Effector memory CD4-positive, alpha-beta T cell (primary cell): Measurements from ENCODE around the gene PPP1R15B.

ENCODE experiments used
- DNase-seq, 3 donors: peaks; one replicate each; pipeline ENCODE4 v3.0.0-alpha.2; 2020
- H3K27ac ChIP-seq: 2 replicates; pipeline ENCODE4 v1.7.0; 2013; ENCODE audit warnings: mild to moderate bottlenecking, low read length, moderate library complexity; ENCODE audit not compliant: insufficient read depth, poor library complexity, severe bottlenecking
- H3K27me3 ChIP-seq: replicated peaks from 2 replicates; pipeline ENCODE4 v1.7.0; 2013; ENCODE audit warnings: mild to moderate bottlenecking, low read length; ENCODE audit not compliant: insufficient read depth, control insufficient read depth, poor library complexity, severe bottlenecking
- H3K36me3 ChIP-seq: 2 replicates; pipeline ENCODE4 v1.7.0; 2013; ENCODE audit warnings: mild to moderate bottlenecking, low read length, moderate library complexity; ENCODE audit not compliant: control insufficient read depth, insufficient read depth
- H3K4me1 ChIP-seq: 2 replicates; pipeline ENCODE4 v1.7.0; 2013; ENCODE audit warnings: low read length, mild to moderate bottlenecking; ENCODE audit not compliant: control insufficient read depth, insufficient read depth, poor library complexity, severe bottlenecking
- H3K4me3 ChIP-seq: 2 replicates; pipeline ENCODE4 v1.7.0; 2013; ENCODE audit warnings: low read length, low read depth, mild to moderate bottlenecking; ENCODE audit not compliant: insufficient read depth, poor library complexity, severe bottlenecking
- H3K9me3 ChIP-seq: 2 replicates; pipeline ENCODE4 v1.7.0; 2013; ENCODE audit warnings: mild to moderate bottlenecking, low read length, moderate library complexity; ENCODE audit not compliant: control insufficient read depth

The PPP1R15B gene

GRCh38 chr1:204402391-204402790, 9.2 kb downstream of the PPP1R15B start:
- no peaks in the 10 kb centered on the region for H3K27me3 ChIP-seq
- H3K9me3 ChIP-seq, result no peaks in the 10 kb centered on the region
- H3K36me3 ChIP-seq, result peaks cover 52% of the 10 kb centered on the region
- DNase-seq, result no peak
- no peak overlapping the region for H3K27ac ChIP-seq
- no peaks in the 10 kb centered on the region for H3K4me1 ChIP-seq
- no peak overlapping the region for H3K4me3 ChIP-seq

- DNase-seq, result no peak
- Histone ChIP-seq H3K9me3 (no peaks in the 10 kb centered on the region), H3K27ac (no peak overlapping the region), H3K36me3 (peaks cover 52% of the 10 kb centered on the region), H3K4me1 (no peaks in the 10 kb centered on the region), H3K4me3 (no peak overlapping the region), H3K27me3 (no peaks in the 10 kb centered on the region)
These were observed 9.9 kb downstream of the PPP1R15B start for GRCh38 chr1:204401730-204402129.

GRCh38 chr1:204400882-204401510, 10.6 kb downstream of the PPP1R15B start:
- Histone ChIP-seq H3K9me3 (no peaks in the 10 kb centered on the region), H3K4me3 (no peak overlapping the region), H3K36me3 (peaks cover 51% of the 10 kb centered on the region), H3K27ac (no peak overlapping the region), H3K4me1 (no peaks in the 10 kb centered on the region), H3K27me3 (no peaks in the 10 kb centered on the region)
- DNase-seq, result no peak

- Histone ChIP-seq H3K4me1 (no peaks in the 10 kb centered on the region), H3K4me3 (no peak overlapping the region), H3K27me3 (no peaks in the 10 kb centered on the region), H3K27ac (peak overlapping the region; percentile 10), H3K9me3 (no peaks in the 10 kb centered on the region), H3K36me3 (peaks cover 27% of the 10 kb centered on the region)
- DNase-seq, result peak; percentile 19 to 48 (median 34)
These were observed 13.2 kb downstream of the PPP1R15B start for GRCh38 chr1:204398197-204399125.

GRCh38 chr1:204396015-204396583, 15.5 kb downstream of the PPP1R15B start:
- Histone ChIP-seq H3K36me3 (peaks cover 14% of the 10 kb centered on the region), H3K27me3 (no peaks in the 10 kb centered on the region), H3K9me3 (no peaks in the 10 kb centered on the region), H3K4me1 (no peaks in the 10 kb centered on the region), H3K4me3 (no peak overlapping the region), H3K27ac (no peak overlapping the region)
- no peak for DNase-seq

- Histone ChIP-seq H3K9me3 (no peaks in the 10 kb centered on the region), H3K36me3 (no peaks in the 10 kb centered on the region), H3K27me3 (no peaks in the 10 kb centered on the region), H3K4me1 (no peaks in the 10 kb centered on the region), H3K4me3 (no peak overlapping the region), H3K27ac (no peak overlapping the region)
- no peak for DNase-seq
These were observed 20.0 kb downstream of the PPP1R15B start for GRCh38 chr1:204391629-204392028.

GRCh38 chr1:204390751-204391466, 20.7 kb downstream of the PPP1R15B start:
- H3K4me3 ChIP-seq, result no peak overlapping the region

GRCh38 chr1:204385727-204386126, 25.9 kb downstream of the PPP1R15B start:
- Histone ChIP-seq H3K4me3 (no peak overlapping the region), H3K36me3 (no peaks in the 10 kb centered on the region), H3K4me1 (no peaks in the 10 kb centered on the region), H3K27ac (no peak overlapping the region), H3K9me3 (no peaks in the 10 kb centered on the region), H3K27me3 (no peaks in the 10 kb centered on the region)
- DNase-seq, result no peak

More at GRCh38 chr1:204390751-204391466, 20.7 kb downstream of the PPP1R15B start:
- no peak for DNase-seq
- H3K27me3 ChIP-seq, result no peaks in the 10 kb centered on the region
- no peaks in the 10 kb centered on the region for H3K9me3 ChIP-seq
- H3K36me3 ChIP-seq, result no peaks in the 10 kb centered on the region
- H3K27ac ChIP-seq, result no peak overlapping the region
- H3K4me1 ChIP-seq, result no peaks in the 10 kb centered on the region

- DNase-seq, result no peak
- Histone ChIP-seq H3K27me3 (no peaks in the 10 kb centered on the region), H3K27ac (no peak overlapping the region), H3K9me3 (no peaks in the 10 kb centered on the region), H3K36me3 (no peaks in the 10 kb centered on the region), H3K4me1 (no peaks in the 10 kb centered on the region), H3K4me3 (no peak overlapping the region)
These were observed 26.8 kb downstream of the PPP1R15B start for GRCh38 chr1:204384636-204385352.
